OCI-LY1 (cell line): Measurements from ENCODE around the gene FOXM1.

ENCODE experiments used
- H2AFZ ChIP-seq: fragments of 200-600 bp; sonication (generic), shearing (Covaris generic); 2 replicates; pipeline ENCODE4 v1.6.0; 2014; ENCODE audit warnings: antibody characterized with exemption, mild to moderate bottlenecking, low read length
- H3F3A ChIP-seq: fragments of 200-600 bp; sonication (generic), shearing (Covaris generic); 2 replicates; pipeline ENCODE4 v1.6.0; 2014; ENCODE audit warnings: mild to moderate bottlenecking, antibody characterized with exemption, low read length, moderate library complexity; ENCODE audit not compliant: insufficient read depth
- H3K27ac ChIP-seq: fragments of 200-600 bp; sonication (generic); 2 replicates; pipeline ENCODE4 v1.5.1; 2014; ENCODE audit warnings: low read length, mixed run types, mild to moderate bottlenecking, low read depth; ENCODE audit not compliant: poor library complexity, severe bottlenecking
- H3K27me3 ChIP-seq: fragments of 200-600 bp; sonication (generic); 2 replicates; pipeline ENCODE4 v1.6.0; 2014; ENCODE audit warnings: antibody characterized with exemption, mild to moderate bottlenecking, low read length, moderate library complexity; ENCODE audit not compliant: insufficient read depth
- H3K36me3 ChIP-seq: fragments of 200-600 bp; sonication (generic); 2 replicates; pipeline ENCODE4 v1.6.1; 2014; ENCODE audit warnings: mild to moderate bottlenecking, antibody characterized with exemption, low read length, moderate library complexity, mixed read lengths; ENCODE audit not compliant: insufficient read depth
- H3K4me1 ChIP-seq: fragments of 200-600 bp; sonication (generic); 2 replicates; pipeline ENCODE4 v1.5.1; 2014; ENCODE audit warnings: mild to moderate bottlenecking, low read length, moderate library complexity; ENCODE audit not compliant: insufficient read depth, severe bottlenecking
- H3K4me2 ChIP-seq: fragments of 200-600 bp; sonication (generic), shearing (Covaris generic); 2 replicates; pipeline ENCODE4 v1.6.1; 2014; ENCODE audit warnings: low read length
- H3K4me3 ChIP-seq: fragments of 200-600 bp; sonication (generic); 2 replicates; pipeline ENCODE4 v1.5.1; 2014; ENCODE audit warnings: low read length, low read depth, mild to moderate bottlenecking, mixed read lengths; ENCODE audit not compliant: poor library complexity, severe bottlenecking
- H3K79me2 ChIP-seq: fragments of 200-600 bp; shearing (Covaris generic); 2 replicates; pipeline ENCODE4 v1.6.1; 2016; ENCODE audit warnings: mixed run types, low read length, mixed read lengths; ENCODE audit not compliant: insufficient read depth
- H3K9ac ChIP-seq: fragments of 200-600 bp; sonication (generic), shearing (Covaris generic); 2 replicates; pipeline ENCODE4 v1.6.1; 2014; ENCODE audit warnings: mild to moderate bottlenecking, low read length, mixed read lengths
- H3K9me2 ChIP-seq: fragments of 200-600 bp; sonication (generic), shearing (Covaris generic); 2 replicates; pipeline ENCODE4 v1.6.1; 2014; ENCODE audit warnings: low read depth, mild to moderate bottlenecking, low read length, mixed read lengths
- H3K9me3 ChIP-seq: fragments of 200-600 bp; shearing (Covaris generic); 2 replicates; pipeline ENCODE4 v1.6.1; 2014; ENCODE audit warnings: low read length, mixed read lengths
- H4K20me1 ChIP-seq: fragments of 200-600 bp; sonication (generic), shearing (Covaris generic); 2 replicates; pipeline ENCODE4 v1.6.0; 2016; ENCODE audit warnings: mild to moderate bottlenecking, low read length; ENCODE audit not compliant: insufficient read depth
- CTCF ChIP-seq: fragments of 200-600 bp; sonication (generic), shearing (Covaris generic); IDR thresholded peaks from 2 replicates; pipeline ENCODE4 v1.5.1; 2017; ENCODE audit warnings: mild to moderate bottlenecking, antibody characterized with exemption, low read length, moderate library complexity, mixed read lengths
- EZH2 ChIP-seq: fragments of 200-600 bp; sonication (generic), shearing (Covaris generic); IDR thresholded peaks from 2 replicates; pipeline ENCODE4 v1.8.0; 2017; ENCODE audit warnings: borderline replicate concordance, mixed run types, mild to moderate bottlenecking, antibody characterized with exemption, low read length, moderate library complexity, mixed read lengths

FOXM1 gene

GRCh38 chr12:2886768-2887450 is 9.9 kb upstream of the FOXM1 start:
- Histone ChIP-seq H3K9me3 (no peaks in the 10 kb centered on the region), H3K27ac (no peak overlapping the region), H4K20me1 (no peaks in the 10 kb centered on the region), H3K9ac (no peak overlapping the region), H3K4me3 (no peak overlapping the region), H3K36me3 (peaks cover 25% of the 10 kb centered on the region), H2AFZ (no peak overlapping the region), H3K9me2 (no peaks in the 10 kb centered on the region), H3K4me2 (no peak overlapping the region), H3K79me2 (peaks cover 5% of the 10 kb centered on the region), H3F3A (peaks cover 5% of the 10 kb centered on the region; the same call in 1 of the 2 replicates), H3K27me3 (no peaks in the 10 kb centered on the region), H3K4me1 (peaks cover 19% of the 10 kb centered on the region)
- TF ChIP-seq EZH2 (no peak), CTCF (no peak)

GRCh38 chr12:2884810-2885209 is 7.8 kb upstream of the FOXM1 start:
- Histone ChIP-seq H3K36me3 (peaks cover 32% of the 10 kb centered on the region), H2AFZ (no peak overlapping the region), H3F3A (peaks cover 5% of the 10 kb centered on the region; the same call in 1 of the 2 replicates), H3K9me3 (no peaks in the 10 kb centered on the region), H3K27me3 (no peaks in the 10 kb centered on the region), H3K9ac (no peak overlapping the region), H3K4me3 (no peak overlapping the region), H3K9me2 (no peaks in the 10 kb centered on the region), H3K79me2 (peaks cover 2% of the 10 kb centered on the region), H3K4me2 (no peak overlapping the region), H3K27ac (no peak overlapping the region), H4K20me1 (no peaks in the 10 kb centered on the region), H3K4me1 (peaks cover 6% of the 10 kb centered on the region)
- TF ChIP-seq CTCF = no peak
- no peak for TF ChIP-seq EZH2

GRCh38 chr12:2879853-2880252 is 2.9 kb upstream of the FOXM1 start:
- Histone ChIP-seq H2AFZ (no peak overlapping the region), H3K27me3 (no peaks in the 10 kb centered on the region), H4K20me1 (no peaks in the 10 kb centered on the region), H3K9ac (no peak overlapping the region), H3K9me2 (no peaks in the 10 kb centered on the region), H3K4me1 (peaks cover 27% of the 10 kb centered on the region), H3K27ac (no peak overlapping the region), H3K4me3 (no peak overlapping the region), H3K4me2 (no peak overlapping the region), H3K79me2 (peaks cover 44% of the 10 kb centered on the region), H3K9me3 (no peaks in the 10 kb centered on the region), H3F3A (no peaks in the 10 kb centered on the region), H3K36me3 (peaks cover 15% of the 10 kb centered on the region; the same call in 1 of the 2 replicates)
- no peak for TF ChIP-seq EZH2
- no peak for TF ChIP-seq CTCF
